Epithelial cell of alveolus of lung (primary cell): ENCODE results near the gene CBLN2. TPM values are rescaled to one million over a fixed set of nuclear protein-coding genes. Genes with fewer than 3 reads are reported as not detected.

Experiments
- total RNA-seq: library from RNA; depleted of rRNA; stranded (reverse); fragments of >200 nt; gene quantifications from 2 replicates; pipeline ENCODE4 v1.2.1, GENCODE V29; 2015

The CBLN2 gene
- 0.24 TPM in 1 of 2 replicates, not detected in the other for total RNA-seq

DNA sequence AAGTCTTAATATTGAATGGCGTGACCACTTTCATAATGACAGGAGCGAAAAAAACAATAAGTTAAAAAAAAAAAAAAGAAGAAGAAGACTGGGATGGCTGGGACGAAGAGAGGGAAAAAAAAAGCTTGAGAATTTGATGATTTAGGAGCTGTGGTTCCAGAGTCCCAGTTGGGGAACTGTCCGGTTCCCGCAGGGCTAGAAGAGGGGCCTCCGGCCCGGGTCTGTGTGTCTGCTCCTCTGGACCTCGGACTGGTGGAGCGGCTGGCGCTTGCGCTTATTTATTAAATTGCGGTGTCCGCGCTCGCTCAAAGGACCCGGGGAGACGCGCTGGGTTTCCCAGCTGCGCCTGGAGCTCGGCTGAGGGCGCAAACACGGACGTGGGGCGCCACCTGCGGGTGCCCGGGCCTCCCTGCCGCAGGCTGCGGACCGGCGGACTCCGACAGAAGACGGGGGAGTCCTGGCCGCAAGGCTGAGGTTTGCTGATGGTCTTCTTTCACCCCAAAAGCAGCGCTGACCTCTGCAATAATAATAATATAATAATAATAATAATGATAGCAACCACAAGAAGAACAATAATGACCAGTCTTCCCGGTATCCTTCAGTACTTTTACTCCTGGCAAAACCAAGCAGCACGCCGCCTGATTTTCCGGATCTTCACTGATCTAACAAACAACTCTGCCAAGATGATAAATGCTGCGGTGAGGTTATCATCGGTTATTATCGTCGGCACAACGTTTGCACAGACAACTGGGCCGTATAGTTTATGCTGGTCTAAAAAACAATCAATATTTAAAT is at the start of gene CBLN2:
CBLN2 (minus strand) TSS at position 251 of the 795 bp plus-strand sequence. CDS start 2,182 bp downstream, outside the sequence.

